WERI-Rb-1 (cell line): ENCODE measurements around the gene GPX4.

Experiments used
- DNase-seq: peaks from one replicate; pipeline ENCODE4 v3.0.0-alpha.2; 2020
- H3K27ac ChIP-seq: fragments of 250-450 bp; sonication (Bioruptor Pico); 2 replicates; pipeline ENCODE4 v1.5.1; 2020; ENCODE audit warnings: mild to moderate bottlenecking, moderate library complexity
- H3K27me3 ChIP-seq: fragments of 250-450 bp; sonication (Bioruptor Pico); 2 replicates; pipeline ENCODE4 v1.5.1; 2021; ENCODE audit warnings: mild to moderate bottlenecking, low read depth, moderate library complexity; ENCODE audit not compliant: insufficient read depth, severe bottlenecking
- H3K36me3 ChIP-seq: fragments of 250-450 bp; sonication (Bioruptor Pico); 2 replicates; pipeline ENCODE4 v1.5.1; 2020; ENCODE audit warnings: mild to moderate bottlenecking, moderate library complexity
- H3K4me3 ChIP-seq: 2 replicates; pipeline ENCODE4 v1.5.1; 2011; ENCODE audit warnings: low read depth, mild to moderate bottlenecking, control low read depth, low read length
- H3K9me3 ChIP-seq: fragments of 250-450 bp; sonication (Bioruptor Pico); 2 replicates; pipeline ENCODE4 v1.5.1; 2021; ENCODE audit warnings: mild to moderate bottlenecking, moderate library complexity; ENCODE audit not compliant: severe bottlenecking
- TF ChIP-seq, protein P1 (sequence below): IDR thresholded peaks from 2 replicates; pipeline ENCODE4 v1.5.1; 2011; ENCODE audit warnings: low read depth, mild to moderate bottlenecking, control low read depth, inconsistent platforms, low read length

GPX4 gene

DNA sequence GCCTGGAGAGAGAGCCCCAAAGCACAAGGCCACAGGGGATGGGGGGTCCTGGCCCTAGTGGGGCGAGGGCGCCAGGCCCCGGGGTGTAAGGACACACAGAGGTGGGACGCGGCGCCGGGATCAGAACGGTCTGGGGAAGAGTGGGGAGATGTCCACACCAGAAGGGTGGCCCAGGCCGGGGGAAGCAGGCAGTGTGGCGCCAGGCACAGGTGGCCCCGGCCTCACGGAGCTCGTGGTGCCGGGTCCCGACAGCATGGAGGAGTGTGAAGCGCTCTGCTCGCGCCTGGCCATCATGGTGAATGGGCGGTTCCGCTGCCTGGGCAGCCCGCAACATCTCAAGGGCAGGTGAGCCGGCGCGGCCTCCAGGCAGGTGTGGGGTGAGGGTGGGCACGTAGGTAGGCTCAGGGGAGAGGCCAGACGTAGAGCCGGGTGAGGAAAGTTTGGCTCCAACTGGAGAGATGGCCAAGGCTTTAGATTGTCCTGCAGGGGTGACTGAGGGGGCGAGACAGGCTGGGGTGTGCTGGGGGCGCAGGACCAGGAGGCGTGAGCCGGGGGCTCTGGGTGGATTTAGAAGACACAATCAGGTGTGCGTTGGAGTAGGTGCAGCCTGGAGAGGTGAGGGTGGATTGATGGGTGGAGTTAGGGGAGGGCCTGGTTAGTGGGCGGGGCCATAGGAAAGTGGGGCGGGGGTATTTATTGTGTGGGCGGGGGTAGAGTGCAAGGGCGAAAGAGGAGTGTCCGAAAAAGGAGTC, 39.7 kb upstream of the GPX4 start:
- Histone ChIP-seq H3K27ac (no peak overlapping the region), H3K9me3 (peaks cover 2% of the 10 kb centered on the region), H3K36me3 (peaks cover 33% of the 10 kb centered on the region), H3K27me3 (no peaks in the 10 kb centered on the region), H3K4me3 (no peak overlapping the region)
- TF ChIP-seq, protein P1, sequence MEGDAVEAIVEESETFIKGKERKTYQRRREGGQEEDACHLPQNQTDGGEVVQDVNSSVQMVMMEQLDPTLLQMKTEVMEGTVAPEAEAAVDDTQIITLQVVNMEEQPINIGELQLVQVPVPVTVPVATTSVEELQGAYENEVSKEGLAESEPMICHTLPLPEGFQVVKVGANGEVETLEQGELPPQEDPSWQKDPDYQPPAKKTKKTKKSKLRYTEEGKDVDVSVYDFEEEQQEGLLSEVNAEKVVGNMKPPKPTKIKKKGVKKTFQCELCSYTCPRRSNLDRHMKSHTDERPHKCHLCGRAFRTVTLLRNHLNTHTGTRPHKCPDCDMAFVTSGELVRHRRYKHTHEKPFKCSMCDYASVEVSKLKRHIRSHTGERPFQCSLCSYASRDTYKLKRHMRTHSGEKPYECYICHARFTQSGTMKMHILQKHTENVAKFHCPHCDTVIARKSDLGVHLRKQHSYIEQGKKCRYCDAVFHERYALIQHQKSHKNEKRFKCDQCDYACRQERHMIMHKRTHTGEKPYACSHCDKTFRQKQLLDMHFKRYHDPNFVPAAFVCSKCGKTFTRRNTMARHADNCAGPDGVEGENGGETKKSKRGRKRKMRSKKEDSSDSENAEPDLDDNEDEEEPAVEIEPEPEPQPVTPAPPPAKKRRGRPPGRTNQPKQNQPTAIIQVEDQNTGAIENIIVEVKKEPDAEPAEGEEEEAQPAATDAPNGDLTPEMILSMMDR, result no peak
- DNase-seq, result no peak

DNA sequence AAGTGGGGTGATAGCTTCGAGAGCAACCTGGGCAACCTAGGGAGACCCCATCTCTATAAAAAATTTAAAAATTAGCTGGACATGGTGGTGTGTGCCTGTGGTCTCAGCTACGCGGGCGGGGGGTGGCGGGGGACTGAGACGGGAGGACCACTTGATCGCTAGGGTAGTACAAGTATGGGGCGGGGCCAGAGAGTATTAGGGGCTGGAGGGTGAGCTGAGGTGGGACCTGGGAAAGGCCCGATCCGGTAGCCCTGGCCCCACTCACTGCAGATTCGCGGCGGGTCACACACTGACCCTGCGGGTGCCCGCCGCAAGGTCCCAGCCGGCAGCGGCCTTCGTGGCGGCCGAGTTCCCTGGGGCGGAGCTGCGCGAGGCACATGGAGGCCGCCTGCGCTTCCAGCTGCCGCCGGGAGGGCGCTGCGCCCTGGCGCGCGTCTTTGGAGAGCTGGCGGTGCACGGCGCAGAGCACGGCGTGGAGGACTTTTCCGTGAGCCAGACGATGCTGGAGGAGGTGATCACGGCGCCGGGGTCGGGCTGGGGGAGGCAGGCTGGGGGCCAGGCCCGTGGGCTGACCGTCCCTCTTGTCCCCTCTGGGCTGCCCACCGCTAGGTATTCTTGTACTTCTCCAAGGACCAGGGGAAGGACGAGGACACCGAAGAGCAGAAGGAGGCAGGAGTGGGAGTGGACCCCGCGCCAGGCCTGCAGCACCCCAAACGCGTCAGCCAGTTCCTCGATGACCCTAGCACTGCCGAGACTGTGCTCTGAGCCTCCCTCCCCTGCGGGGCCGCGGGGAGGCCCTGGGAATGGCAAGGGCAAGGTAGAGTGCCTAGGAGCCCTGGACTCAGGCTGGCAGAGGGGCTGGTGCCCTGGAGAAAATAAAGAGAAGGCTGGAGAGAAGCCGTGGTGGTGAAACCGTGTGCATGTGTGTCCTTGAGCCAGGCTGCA, 38.9 kb upstream of the GPX4 start:
- Histone ChIP-seq H3K4me3 (no peak overlapping the region), H3K36me3 (peaks cover 25% of the 10 kb centered on the region), H3K27me3 (no peaks in the 10 kb centered on the region), H3K27ac (no peak overlapping the region), H3K9me3 (peaks cover 2% of the 10 kb centered on the region)
- DNase-seq, result no peak
- TF ChIP-seq, protein P1, result no peak

DNA sequence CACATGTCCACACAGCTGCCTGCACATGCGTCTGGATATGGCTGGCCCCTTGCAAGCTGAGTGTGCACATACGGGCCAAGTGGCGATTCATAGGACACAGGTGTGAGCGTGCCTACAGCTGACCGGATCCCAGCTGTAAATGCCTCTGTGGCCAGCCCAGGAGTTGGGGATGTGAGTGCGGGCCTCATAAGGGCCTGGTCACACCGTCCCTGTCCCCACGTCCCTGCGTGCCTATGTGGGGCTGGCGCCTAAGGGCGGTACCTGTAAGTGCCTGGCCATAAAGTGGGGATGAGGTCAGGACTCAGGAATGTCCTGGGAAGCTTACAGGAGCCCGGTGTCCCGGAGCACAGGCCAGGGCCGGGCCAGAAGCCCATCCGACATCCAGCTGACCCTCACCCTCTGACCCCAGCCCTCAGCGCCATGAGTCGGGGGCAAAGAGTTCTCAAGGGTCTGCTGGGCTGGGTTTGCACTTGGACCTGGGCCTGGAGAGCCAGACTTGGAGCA, 38.1 kb upstream of the GPX4 start:
- peaks cover 2% of the 10 kb centered on the region for H3K9me3 ChIP-seq
- H3K4me3 ChIP-seq, result no peak overlapping the region
- TF ChIP-seq, protein P1, result no peak
- H3K36me3 ChIP-seq, result peaks cover 19% of the 10 kb centered on the region
- no peak for DNase-seq
- H3K27me3 ChIP-seq, result no peaks in the 10 kb centered on the region
- H3K27ac ChIP-seq, result no peak overlapping the region

GRCh38 chr19:1066251-1066747, 37.5 kb upstream of the GPX4 start:
- Histone ChIP-seq H3K9me3 (peaks cover 2% of the 10 kb centered on the region), H3K4me3 (peak overlapping the region; percentile 63; the same call in 1 of the 2 replicates), H3K27me3 (no peaks in the 10 kb centered on the region), H3K27ac (no peak overlapping the region), H3K36me3 (peaks cover 16% of the 10 kb centered on the region)
- TF ChIP-seq, protein P1, result no peak
- DNase-seq, result no peak

GRCh38 chr19:1066748-1067340, 37.0 kb upstream of the GPX4 start, which contains the start of gene ARHGAP45:
TSS of gene ARHGAP45 (plus strand) at chr19:1067167. CDS start at chr19:1067406, 239 bp downstream.
- Histone ChIP-seq H3K9me3 (peaks cover 2% of the 10 kb centered on the region), H3K4me3 (peak within 1 kb of the TSS; percentile 63), H3K27ac (no peak within 1 kb of the TSS), H3K27me3 (no peaks in the 10 kb centered on the region), H3K36me3 (peaks cover 13% of the 10 kb centered on the region)
- peak; percentile 54 for DNase-seq
- TF ChIP-seq, protein P1, result no peak
